ENCODE measurements around the gene MICOS13.

MICOS13 gene

GRCh38 chr19:5686647-5687359, 6.5 kb upstream of the MICOS13 start:
- peak; percentile 95 for DNase-seq

GRCh38 chr19:5686326-5686646, 6.0 kb upstream of the MICOS13 start:
- no peak for DNase-seq

GRCh38 chr19:5684694-5685430, 4.5 kb upstream of the MICOS13 start:
- DNase-seq = no peak

GRCh38 chr19:5683177-5683886, 3.0 kb upstream of the MICOS13 start:
- DNase-seq = no peak

- no peak for DNase-seq
Measured at GRCh38 chr19:5682107-5682482, 1.8 kb upstream of the MICOS13 start.

DNA sequence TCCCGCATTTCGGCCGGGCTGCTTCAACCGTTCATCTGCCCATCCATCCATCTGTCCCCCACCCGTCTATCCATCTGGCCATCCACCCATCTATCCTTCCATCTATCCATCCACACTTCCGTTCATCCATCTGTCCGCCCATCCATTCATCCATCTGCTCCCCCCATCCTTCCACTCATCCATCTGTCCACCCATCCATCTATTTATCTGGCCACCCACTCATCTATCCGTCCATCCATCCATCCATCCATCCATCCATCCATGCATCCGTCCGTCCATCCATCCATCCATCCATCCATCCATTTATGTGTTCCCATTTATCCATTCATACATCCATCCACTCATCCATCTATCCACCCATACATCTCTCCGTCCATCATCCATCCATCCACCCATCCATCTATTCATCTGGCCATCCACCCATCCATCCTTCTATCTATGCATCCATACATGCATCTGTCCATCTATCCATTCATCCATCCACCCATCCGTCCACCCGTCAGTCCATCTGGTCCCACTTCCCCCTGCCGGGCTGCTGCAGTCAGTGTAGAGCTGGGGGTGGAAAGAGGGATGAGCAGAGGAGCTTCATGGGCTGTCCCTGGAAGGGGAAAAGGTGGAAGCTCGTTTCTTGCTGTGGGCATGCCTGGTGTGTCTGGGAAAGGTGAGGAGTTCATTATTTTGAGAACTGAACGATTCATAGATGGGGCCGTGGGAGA, 1.2 kb upstream of the MICOS13 start:
- DNase-seq = no peak

- peak; percentile 42 for DNase-seq
Measured at GRCh38 chr19:5680084-5680436, 256 bp downstream of the MICOS13 start.

DNA sequence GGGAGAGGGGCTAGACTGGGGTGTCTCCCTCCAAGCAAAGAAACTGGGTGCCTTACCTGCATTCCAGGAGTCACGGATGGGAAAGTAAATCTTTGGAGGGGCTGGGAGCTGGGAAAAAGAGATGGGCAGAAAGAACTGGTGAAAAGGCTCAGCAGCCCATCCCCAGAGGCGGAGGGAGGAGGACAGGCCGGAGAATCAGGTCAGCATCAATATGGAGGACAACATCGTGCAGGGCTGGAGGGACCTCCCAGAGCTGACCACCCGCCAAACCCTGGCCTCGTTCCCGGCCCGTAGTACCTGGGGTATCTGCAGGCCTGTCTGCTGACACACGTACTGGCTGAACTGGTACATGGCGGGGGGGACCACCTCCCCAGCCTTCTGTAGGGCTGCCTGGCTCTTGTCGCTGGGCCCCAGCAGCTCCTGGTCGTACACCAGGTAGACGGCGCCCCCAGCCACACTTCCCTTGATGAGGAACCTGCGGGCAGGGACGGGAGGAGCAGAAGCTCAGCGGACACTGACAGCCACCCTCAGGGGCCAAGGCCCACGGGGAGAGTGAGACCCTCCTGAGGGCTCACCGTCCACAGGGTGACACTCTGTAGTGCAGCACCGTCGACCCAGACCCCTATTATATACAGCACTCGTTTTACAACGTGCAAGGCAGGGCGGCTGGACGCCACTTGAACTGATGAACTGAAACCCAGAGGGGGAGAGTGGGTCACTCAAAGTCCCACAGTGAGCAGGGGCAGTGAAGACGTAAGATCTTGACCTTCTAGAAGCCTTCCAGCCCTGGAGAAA, 830 bp downstream of the MICOS13 start:
- DNase-seq = no peak

- DNase-seq = no peak
Measured at GRCh38 chr19:5678071-5678718, 2.1 kb downstream of the MICOS13 start.

GRCh38 chr19:5677580-5677979, 2.7 kb downstream of the MICOS13 start:
- DNase-seq = no peak

GRCh38 chr19:5677136-5677535, 3.2 kb downstream of the MICOS13 start:
- no peak for DNase-seq

- DNase-seq = no peak
Measured at GRCh38 chr19:5676772-5677105, 3.6 kb downstream of the MICOS13 start.

DNA sequence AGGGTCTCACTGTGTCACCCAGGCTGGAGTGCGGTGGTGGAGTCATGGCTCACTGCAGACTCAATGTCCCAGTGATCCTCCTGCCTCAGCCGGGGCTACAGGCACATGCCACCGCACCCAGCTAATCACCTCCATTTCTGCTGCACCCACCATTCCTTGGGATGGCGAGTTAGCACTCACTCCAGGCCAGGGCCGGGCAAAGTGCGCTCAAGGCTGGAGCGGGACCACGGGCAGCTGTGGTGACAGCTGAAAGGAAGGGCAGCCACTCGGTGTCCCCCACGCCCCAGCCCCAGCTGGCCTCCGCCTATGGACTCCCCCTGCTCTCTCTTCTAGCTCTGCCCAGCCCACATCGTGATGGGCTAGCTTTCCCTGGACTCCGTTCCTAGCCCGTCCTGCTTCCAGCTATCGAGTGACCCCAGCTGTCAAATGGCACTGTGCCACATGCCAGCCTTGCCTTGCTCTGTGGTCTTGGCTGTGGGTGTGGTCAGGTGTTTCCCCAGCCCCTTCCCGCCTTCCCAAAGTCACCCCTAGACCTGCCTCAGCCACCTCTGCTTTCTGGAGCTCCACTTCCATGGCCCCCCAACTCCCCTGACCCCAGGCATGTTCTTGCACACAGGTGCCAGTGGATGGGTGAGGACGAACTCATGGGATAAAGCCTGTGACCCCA, 4.1 kb downstream of the MICOS13 start:
- DNase-seq = no peak

DNA sequence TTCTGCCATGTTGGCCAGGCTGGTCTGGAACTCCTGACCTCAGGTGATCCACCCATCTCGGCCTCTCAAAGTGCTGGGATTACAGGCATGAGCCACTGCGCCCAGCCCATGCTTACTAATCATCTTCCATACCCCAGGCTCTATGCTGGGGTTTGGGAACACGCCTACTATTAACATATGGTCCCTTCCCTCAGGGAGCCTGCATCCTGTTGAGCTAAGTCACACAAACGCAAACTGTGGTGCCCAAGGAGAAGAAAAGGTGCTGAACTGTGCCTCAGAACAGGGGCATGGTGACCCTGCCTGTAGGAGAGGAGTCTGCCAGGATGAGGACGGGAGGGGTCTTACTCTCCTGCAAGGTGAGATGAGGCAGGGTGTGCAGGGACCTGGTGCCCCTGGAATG, 5.6 kb downstream of the MICOS13 start:
- DNase-seq = no peak

DNA sequence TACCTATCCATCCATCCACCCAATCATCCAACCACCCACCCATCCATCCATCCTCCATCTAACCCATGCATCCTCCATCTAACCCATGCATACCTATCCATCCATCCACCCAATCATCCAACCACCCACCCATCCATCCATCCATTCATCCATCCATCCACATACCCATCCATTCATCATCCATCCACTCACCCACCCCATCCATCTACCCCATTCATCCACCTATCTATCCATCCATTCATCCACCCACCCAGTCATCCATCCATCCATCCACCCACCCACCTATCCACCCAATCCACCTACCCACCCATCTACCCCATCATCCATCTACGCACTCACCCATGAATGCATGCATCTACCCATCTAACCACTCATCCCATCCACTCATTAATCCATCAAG, 6.6 kb downstream of the MICOS13 start:
- DNase-seq = no peak

DNA sequence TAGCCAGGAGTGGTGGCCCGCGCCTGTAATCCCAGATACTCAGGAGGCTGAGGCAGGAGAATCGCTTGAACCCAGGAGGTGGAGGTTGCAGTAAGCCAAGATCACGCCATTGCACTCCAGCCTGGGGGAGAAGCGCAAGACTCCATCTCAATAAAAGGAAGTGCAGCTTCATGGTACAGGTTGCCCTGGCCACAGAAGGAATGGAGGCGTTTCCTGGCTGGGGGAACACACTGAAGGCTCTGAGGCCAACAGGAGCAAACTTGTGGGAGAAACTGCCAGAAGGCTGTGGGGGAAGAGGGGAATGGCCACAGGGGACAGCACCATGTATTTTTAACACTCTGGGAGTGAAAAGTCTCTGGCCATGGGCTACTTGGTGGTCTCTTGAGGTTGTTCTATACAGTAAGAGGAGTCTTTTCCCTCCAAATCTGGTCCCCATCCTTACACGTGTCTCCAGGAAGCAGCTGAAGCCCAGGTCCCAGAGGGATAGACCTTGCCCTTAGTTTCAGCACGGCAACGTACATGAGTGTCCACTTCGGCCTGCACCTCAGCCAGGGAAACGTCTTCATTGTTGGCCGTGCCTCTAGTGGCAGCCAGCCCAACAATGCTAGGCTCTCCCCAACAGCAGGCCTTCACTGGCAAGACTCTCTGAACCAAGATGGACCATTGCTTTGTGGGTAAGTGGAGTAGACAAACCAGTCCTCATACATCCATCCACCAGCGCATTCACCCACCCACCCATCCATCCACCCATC, 7.4 kb downstream of the MICOS13 start:
- no peak for DNase-seq

GRCh38 chr19:5671600-5671999, 8.7 kb downstream of the MICOS13 start:
- DNase-seq = no peak

DNA sequence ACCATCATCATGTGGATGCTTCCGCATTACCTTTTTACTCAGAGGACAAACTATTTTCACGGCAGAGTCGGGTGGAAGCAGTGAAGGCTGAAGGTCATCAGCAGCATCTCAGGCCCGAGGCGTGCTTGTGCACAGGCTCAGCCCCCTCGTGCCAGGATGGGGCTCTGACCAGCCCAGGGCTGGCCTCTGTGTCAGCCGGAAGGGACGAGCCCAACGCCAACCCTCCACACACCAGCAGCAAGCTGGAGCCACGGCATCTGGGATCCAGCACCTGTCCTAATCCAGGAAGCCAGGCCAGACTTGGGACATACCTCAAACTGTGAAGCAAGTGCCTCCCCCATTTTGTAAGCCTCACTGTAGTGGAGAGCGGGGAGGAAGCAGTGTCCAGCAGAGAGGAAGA, 11.1 kb downstream of the MICOS13 start:
- DNase-seq = no peak

- DNase-seq = no peak
Measured at GRCh38 chr19:5667751-5668271, 12.5 kb downstream of the MICOS13 start.

DNA sequence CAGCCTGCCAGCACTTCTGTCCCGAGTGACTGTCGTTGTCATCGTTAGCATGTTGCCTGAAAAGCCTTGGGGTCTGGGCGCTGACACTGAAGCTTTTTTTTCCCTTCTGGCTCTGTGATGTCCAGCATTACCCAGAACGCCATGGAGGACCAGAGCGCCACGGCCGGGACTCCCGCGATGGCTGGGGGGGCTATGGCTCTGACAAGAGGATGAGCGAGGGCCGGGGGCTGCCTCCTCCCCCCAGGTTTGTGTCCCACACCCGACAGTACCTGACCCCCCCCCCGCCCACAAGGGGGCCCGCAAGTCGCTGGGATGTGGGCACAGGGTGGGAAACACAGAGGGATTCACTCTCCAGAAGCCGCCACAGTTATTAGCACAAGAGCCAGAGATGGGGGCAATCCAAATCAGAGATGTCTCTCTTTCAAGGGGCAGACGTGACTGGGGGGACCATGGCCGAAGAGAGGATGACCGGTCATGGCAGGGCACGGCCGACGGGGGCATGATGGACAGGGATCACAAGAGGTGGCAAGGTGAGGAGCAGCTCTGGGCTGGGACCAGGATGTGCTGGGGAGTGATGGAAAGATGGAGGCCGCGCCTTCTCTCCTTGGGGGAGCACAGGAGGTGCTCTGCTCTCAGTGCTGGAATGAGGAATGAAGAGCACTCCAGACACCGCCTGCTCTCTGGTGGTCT, 13.2 kb downstream of the MICOS13 start:
- no peak for DNase-seq

Data from EL (cell line).